HG02610 (cell line): ENCODE results near the gene ANK3.

Source experiments
- ATAC-seq: cut with Tn5 transposase; IDR thresholded peaks from one replicate; pipeline ENCODE4 v1.9.1; 2021; ENCODE audit warnings: mild to moderate bottlenecking, moderate library complexity; ENCODE audit not compliant: unreplicated experiment

Gene ANK3

GRCh38 chr10:60286559-60286958 is 103.1 kb downstream of the ANK3 start:
- no peak for ATAC-seq

GRCh38 chr10:60283397-60283796 is 106.3 kb downstream of the ANK3 start:
- ATAC-seq = no peak

GRCh38 chr10:60282771-60283353 is 106.8 kb downstream of the ANK3 start:
- no peak for ATAC-seq

GRCh38 chr10:60281792-60282353 is 107.8 kb downstream of the ANK3 start:
- no peak for ATAC-seq

GRCh38 chr10:60281331-60281730 is 108.3 kb downstream of the ANK3 start:
- ATAC-seq = no peak

- ATAC-seq = no peak
Measured at GRCh38 chr10:60280475-60280874, 109.2 kb downstream of the ANK3 start.

- ATAC-seq = no peak
Measured at GRCh38 chr10:60277656-60278055, 112.0 kb downstream of the ANK3 start.

- ATAC-seq = no peak
Measured at GRCh38 chr10:60276232-60276631, 113.4 kb downstream of the ANK3 start.

GRCh38 chr10:60271319-60272040 is 118.2 kb downstream of the ANK3 start:
- ATAC-seq = no peak

GRCh38 chr10:60270426-60270825 is 119.2 kb downstream of the ANK3 start:
- no peak for ATAC-seq

GRCh38 chr10:60267802-60268201 is 121.9 kb downstream of the ANK3 start:
- no peak for ATAC-seq

GRCh38 chr10:60266513-60266912 is 123.2 kb downstream of the ANK3 start:
- ATAC-seq = no peak

- no peak for ATAC-seq
Measured at GRCh38 chr10:60262647-60263126, 127.0 kb downstream of the ANK3 start.

- ATAC-seq = no peak
Measured at GRCh38 chr10:60260321-60260720, 129.4 kb downstream of the ANK3 start.

- ATAC-seq = no peak
Measured at GRCh38 chr10:60258429-60258797, 131.3 kb downstream of the ANK3 start.

GRCh38 chr10:60257767-60258428 is 131.8 kb downstream of the ANK3 start:
- no peak for ATAC-seq

GRCh38 chr10:60254776-60255175 is 134.9 kb downstream of the ANK3 start:
- no peak for ATAC-seq

- no peak for ATAC-seq
Measured at GRCh38 chr10:60253484-60253883, 136.2 kb downstream of the ANK3 start.

- ATAC-seq = no peak
Measured at GRCh38 chr10:60252688-60253087, 137.0 kb downstream of the ANK3 start.

GRCh38 chr10:60246382-60246781 is 143.3 kb downstream of the ANK3 start:
- no peak for ATAC-seq

- ATAC-seq = no peak
Measured at GRCh38 chr10:60239228-60239627, 150.4 kb downstream of the ANK3 start.

- ATAC-seq = no peak
Measured at GRCh38 chr10:60238759-60239100, 150.9 kb downstream of the ANK3 start.
